SKM-1 (cell line): ENCODE results near the gene OLIG3.

Source experiments
- DNase-seq: peaks from one replicate; lab custom pipeline; 2025; ENCODE audit not compliant: unreplicated experiment; lab: John Stamatoyannopoulos, UW

The OLIG3 gene

GRCh38 chr6:137496368-137496767, 2.2 kb upstream of the OLIG3 start:
- DNase-seq: no peak

GRCh38 chr6:137495703-137496336, 1.6 kb upstream of the OLIG3 start:
- DNase-seq: no peak

DNA sequence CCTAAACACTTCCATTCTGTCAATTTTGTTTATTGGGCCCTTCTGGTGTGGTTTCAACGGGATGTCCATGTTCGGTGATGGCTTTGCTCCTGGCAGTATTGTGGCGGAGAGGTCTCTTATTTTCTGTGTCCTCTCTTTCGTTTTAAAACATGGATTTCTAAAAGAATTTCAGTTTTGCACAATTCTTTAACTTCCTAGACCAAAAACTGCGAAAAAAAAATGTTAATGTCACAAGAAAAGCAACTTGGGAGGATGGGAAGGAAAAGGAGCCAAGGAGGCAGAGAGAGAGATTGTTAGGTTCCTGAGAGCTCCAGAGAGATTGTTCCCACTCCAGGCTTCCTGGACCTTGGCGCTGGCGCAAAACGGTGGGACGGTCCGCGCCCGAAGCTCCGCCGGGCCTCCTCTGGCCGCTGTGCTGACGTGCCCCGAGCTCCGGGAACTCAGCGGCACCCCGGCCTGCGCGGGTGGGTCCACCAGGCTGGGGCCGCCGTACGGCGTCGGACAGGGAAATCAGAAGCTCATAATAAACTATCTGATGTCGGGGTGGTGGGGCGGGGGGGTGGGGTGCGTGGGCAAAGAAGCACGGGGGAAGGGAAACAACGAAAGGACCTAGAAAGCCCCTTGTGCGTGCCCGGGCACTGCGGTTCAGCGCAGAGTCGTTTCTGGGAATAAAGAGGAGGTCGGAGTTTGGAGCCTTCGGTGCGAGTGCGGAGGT, 951 bp upstream of the OLIG3 start:
- no peak for DNase-seq

GRCh38 chr6:137493218-137494038, 766 bp downstream of the OLIG3 start:
- no peak for DNase-seq

DNA sequence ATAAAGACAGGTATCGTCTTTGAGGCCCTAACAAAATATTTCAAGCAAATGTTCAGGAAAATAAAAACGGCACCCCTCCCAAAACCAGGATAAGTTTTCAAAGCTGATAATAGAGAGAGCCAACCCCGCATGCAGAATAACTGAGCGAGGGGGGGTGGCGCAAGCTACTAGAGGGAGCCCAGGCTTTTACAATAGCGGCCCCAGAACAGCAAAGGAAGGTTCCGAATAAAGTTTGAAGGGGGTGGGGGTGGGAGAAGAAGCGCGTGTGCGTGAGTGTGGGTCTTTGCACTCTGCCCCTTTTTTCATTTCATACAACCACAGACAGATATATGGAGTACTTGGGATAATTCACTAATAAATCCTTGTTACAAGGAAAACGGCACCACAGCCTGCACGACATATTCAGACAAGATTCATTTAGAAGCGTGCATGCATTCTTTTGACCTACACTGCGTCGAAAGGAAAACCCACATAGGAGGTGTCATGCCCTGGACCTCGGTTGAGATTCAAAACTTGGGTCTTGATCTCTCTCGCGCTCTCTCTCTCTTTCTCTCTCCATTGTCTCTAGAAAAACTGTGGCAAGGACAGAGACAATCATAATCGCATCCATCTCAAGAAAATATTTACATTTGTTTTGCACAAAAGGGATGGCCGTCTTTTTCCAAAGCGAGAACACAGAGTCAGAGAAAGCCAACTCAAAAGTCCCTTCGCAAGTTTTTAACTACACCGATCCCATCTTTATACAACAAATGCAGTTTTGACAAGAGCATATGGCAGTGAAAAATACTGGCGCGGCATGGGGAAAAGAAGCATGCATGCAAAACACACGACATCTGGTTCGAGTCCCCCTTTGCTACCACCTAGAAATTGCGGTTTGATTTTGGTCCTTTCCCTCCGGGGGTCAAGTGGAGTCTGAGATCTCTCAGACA, 1.6 kb downstream of the OLIG3 start:
- DNase-seq: no peak

DNA sequence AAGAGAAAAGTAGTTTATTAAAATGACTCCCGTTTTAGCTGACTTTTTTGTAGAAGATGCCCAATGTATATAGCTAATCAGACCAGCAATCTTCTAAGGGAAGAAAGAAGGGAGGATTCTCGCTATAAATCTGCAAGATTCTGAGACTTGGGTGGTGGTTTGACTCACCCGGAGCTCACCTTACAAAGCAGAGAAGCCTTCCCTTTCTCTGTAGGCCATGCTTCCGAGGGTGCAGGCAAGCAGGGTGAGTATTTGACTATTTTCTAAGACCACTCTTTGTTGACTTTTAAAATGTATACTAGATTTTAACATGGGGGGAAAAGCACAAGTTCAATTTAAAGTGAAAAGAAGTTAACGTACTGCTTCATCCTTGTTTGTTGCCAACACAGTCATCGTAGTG, 2.7 kb downstream of the OLIG3 start:
- DNase-seq: no peak

DNA sequence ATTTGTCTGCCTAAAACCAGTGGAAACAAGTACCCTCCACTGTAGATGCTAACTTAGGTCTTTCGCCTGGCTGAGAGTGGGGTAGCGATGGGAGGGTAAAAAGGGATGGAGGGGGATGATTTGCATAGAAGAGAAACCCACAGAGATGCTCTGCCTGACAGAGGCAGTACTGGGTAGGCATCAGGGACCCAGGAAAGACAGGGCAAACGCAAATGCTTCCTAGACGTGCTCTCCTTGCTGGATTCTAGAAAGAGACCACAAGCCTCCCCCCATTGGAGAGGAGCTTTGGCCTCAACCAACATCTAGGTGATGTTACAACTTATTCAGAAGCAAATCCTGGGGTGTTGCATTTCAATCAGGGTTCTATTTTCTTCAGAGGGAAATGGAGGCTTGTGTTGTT, 3.2 kb downstream of the OLIG3 start:
- no peak for DNase-seq

- no peak for DNase-seq
These were observed 3.9 kb downstream of the OLIG3 start for GRCh38 chr6:137490006-137490905.

GRCh38 chr6:137489046-137490005, 4.9 kb downstream of the OLIG3 start:
- no peak for DNase-seq

- no peak for DNase-seq
These were observed 5.8 kb downstream of the OLIG3 start for GRCh38 chr6:137488150-137489045.

DNA sequence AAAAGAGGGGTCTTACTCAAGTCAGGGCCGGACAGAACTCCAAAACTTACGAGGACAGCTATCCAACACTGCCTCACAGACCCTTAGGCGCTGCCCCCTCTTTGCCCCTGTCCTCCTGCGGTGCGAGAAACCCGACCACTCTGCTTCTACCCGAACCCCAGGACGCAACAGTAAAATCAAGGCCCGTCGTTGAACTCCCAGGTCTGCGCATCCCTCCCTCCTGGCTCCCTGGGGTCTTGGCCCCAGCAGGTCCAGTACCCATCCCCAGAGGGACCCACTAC, 6.4 kb downstream of the OLIG3 start:
- no peak for DNase-seq

GRCh38 chr6:137487181-137487868, 6.9 kb downstream of the OLIG3 start:
- no peak for DNase-seq

DNA sequence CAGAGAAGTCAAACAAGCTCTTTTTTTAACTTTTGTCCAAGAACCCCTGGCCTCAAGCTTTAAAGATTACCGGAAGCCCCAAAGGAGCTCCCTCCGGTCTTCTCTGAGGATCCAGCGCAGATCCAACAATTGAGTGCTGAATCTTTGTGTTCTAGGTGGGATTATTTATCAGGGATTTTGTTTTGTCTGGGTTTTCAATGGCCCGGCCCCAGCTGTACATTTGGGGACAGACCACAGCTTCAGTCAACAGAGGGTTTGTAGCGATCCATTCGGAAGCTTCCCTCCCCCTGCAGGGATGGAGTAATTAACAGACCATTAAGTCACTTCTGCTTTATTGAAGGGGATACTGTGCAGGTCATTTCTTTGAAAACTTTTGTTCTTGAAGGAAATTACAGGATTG, 7.8 kb downstream of the OLIG3 start:
- no peak for DNase-seq

DNA sequence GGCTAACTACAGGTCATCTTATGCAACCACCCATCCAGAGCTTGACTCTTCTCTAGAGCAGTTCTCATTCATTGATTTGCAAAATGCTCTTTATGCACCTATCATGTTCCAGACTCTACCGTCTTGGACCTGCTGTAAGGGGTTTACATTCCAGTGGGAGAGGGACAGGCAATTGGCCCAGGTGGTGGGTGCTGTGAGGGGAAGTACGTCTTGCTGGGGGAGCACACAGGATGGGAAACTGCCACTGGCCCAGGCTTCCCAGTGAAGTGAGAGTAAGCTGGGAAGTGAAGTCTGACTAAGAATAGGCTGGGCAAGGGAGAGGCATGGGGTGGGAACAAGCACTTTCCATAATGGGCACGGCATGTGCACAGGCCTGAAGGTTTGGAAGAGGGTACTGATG, 13.8 kb downstream of the OLIG3 start:
- DNase-seq: no peak

- DNase-seq: no peak
These were observed 19.1 kb downstream of the OLIG3 start for GRCh38 chr6:137475103-137475502.

- no peak for DNase-seq
These were observed 20.6 kb downstream of the OLIG3 start for GRCh38 chr6:137473598-137473997.

GRCh38 chr6:137472641-137473137, 21.5 kb downstream of the OLIG3 start:
- DNase-seq: no peak
